Neural cell (in vitro differentiated cells): Measurements from ENCODE around the gene LIMS1.
"Not testable (repeated sequence)": the region's sequence is repeated elsewhere in the genome, so short reads cannot be mapped to it uniquely, and the experiment has no call there.

Source experiments
- CTCF ChIP-seq: fragments of 450-650 bp; IDR thresholded peaks from 2 replicates; pipeline ENCODE4 v1.5.1; 2014; ENCODE audit warnings: antibody characterized with exemption, mild to moderate bottlenecking, moderate library complexity; ENCODE audit not compliant: poor library complexity, severe bottlenecking
- EP300 ChIP-seq: fragments of 450-650 bp; conservative IDR thresholded peaks from 2 replicates; pipeline ENCODE4 v1.6.1; 2014; ENCODE audit warnings: antibody characterized with exemption, mild to moderate bottlenecking, moderate library complexity; ENCODE audit not compliant: poor library complexity, severe bottlenecking
- EZH2 ChIP-seq: fragments of 200-600, 300-800 bp; shearing (Covaris generic), sonication (generic); IDR thresholded peaks from 2 replicates; pipeline ENCODE4 v1.6.1; 2014; ENCODE audit warnings: antibody characterized with exemption, low read length, borderline replicate concordance, mild to moderate bottlenecking; ENCODE audit not compliant: insufficient read depth, poor library complexity, severe bottlenecking
- POLR2AphosphoS5 ChIP-seq: IDR thresholded peaks from 2 replicates; pipeline ENCODE4 v1.6.1; 2012
- RAD21 ChIP-seq: fragments of 450-650 bp; conservative IDR thresholded peaks from 2 replicates; pipeline ENCODE4 v1.6.1; 2014; ENCODE audit warnings: antibody characterized with exemption, mild to moderate bottlenecking, moderate library complexity
- REST ChIP-seq: IDR thresholded peaks from 2 replicates; pipeline ENCODE4 v1.6.1; 2012; ENCODE audit warnings: borderline replicate concordance
- SMC3 ChIP-seq: fragments of 450-650 bp; conservative IDR thresholded peaks from 2 replicates; pipeline ENCODE4 v1.6.1; 2014; ENCODE audit warnings: antibody characterized with exemption, mild to moderate bottlenecking, moderate library complexity; ENCODE audit not compliant: poor library complexity
- TAF1 ChIP-seq: IDR thresholded peaks from 2 replicates; pipeline ENCODE4 v1.6.1; 2012; ENCODE audit warnings: low read depth

- not testable (repeated sequence) for TF ChIP-seq CTCF, POLR2AphosphoS5, TAF1, RAD21, EP300, SMC3, REST, EZH2
Measured at GRCh38 chr2:108655270-108655669, 121.0 kb downstream of the LIMS1 start.
